ENCODE data around the gene RFX3.

- TF ChIP-seq NFIC (IDR thresholded peaks at IDR 0.05) = no peak
- TF ChIP-seq USF1 (IDR thresholded peaks at IDR 0.05) = no peak
- no peak for TF ChIP-seq EGR1 (IDR thresholded peaks at IDR 0.05)
- no peak for TF ChIP-seq RAD21 (IDR thresholded peaks at IDR 0.05; ENCODE audit: low read depth)
- no peak for TF ChIP-seq TAF1 (IDR thresholded peaks at IDR 0.05; ENCODE audit: low read depth)
Measured at GRCh38 chr9:3191715-3192114, 334.1 kb downstream of the RFX3 start.

Data from Ishikawa (cell line).